RPMI7951 (cell line): Measurements from ENCODE around the gene MYLK. TPM values are rescaled to one million over a fixed set of nuclear protein-coding genes. Genes with fewer than 3 reads are reported as not detected.

Experiments
- total RNA-seq: library from RNA; depleted of rRNA; stranded (reverse); fragments of >200 nt; shearing (Covaris generic); gene quantifications from 2 replicates; pipeline ENCODE4 v1.2.3, GENCODE V29; 2014; rRNA removed

The MYLK gene
- total RNA-seq, 1 experiment from 2014 or later: 103 TPM

Other genes with a start within 250 kb of the MYLK start
- gene CCDC14, start 76.9 kb upstream of the MYLK start, total RNA-seq: 49.3 and 58.5 TPM in 2 replicates
- gene ROPN1, start 107.8 kb upstream of the MYLK start, total RNA-seq: 1.3 TPM in 1 of 2 replicates, not detected in the other
- 0.88 and 1.4 TPM in 2 replicates for gene KALRN, start 149.0 kb upstream of the MYLK start, total RNA-seq